ENCODE measurements around the gene GEMIN8. TPM values are rescaled to one million over a fixed set of nuclear protein-coding genes. Genes with fewer than 3 reads are reported as not detected.

Gene GEMIN8
- total and polyA plus RNA-seq, 2 of the 8 experiments (the other 6 are each of a cell fraction or from before 2014, with no cell fraction given): 18.2 to 31.4 TPM

DNA sequence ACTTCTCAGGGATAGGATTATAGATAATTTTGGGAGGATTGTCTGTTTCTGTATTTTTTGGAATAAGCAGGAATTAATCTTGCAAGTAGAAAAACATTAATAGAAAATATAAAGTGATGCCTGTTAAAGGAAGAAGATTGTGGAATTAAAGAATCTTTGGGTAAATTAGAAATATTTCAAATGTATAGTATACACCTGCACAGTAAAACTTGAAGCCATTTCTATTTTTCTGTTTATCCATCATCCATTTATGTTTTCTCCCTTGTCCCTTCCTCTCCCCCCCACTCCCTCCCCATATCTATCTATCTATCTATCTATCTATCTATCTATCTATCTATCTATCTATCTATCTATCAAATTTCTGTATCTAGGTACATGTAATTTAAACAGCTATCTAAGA is 46.9 kb upstream of the GEMIN8 start:
- no peak overlapping the region for H3K18ac ChIP-seq (ENCODE audit: extremely low read depth, low read length)
- DNase-seq (ENCODE audit: low read depth in 1 of 2, low spot score in 2 of 2) (no peak), FAIRE-seq (no peak)
- no peak overlapping the region for H2AFZ ChIP-seq (ENCODE audit: low read length)
- POLR2A ChIA-PET (ENCODE audit: partially characterized antibody): no interaction called here
- no peaks in the 10 kb centered on the region for H3K79me1 ChIP-seq (ENCODE audit: low read depth, low read length)
- no peak overlapping the region for H4K91ac ChIP-seq (replicated peaks; ENCODE audit: insufficient read length, low read length)
- no peak overlapping the region for H2BK120ac ChIP-seq (replicated peaks; ENCODE audit: low read depth, low read length)
- no peaks in the 10 kb centered on the region for H3K4me1 ChIP-seq (replicated peaks in 1 of 4; ENCODE audit: control insufficient read depth in 3 of 4, insufficient read depth in 4 of 4, low read length in 3 of 4)
- no peak overlapping the region for H3K14ac ChIP-seq (ENCODE audit: insufficient read length)
- H3K9me3 ChIP-seq (ENCODE audit: insufficient read depth in 2 of 2, low read depth in 1 of 2, low read length in 1 of 2): no peaks in the 10 kb centered on the region
- no peaks in the 10 kb centered on the region for H3K79me2 ChIP-seq (ENCODE audit: control insufficient read depth in 1 of 2, insufficient read depth in 2 of 2, low read length in 2 of 2)
- no peaks in the 10 kb centered on the region for H3K27me3 ChIP-seq (replicated peaks in 1 of 4; ENCODE audit: control insufficient read depth in 3 of 4, extremely low read depth in 1 of 4, insufficient read depth in 3 of 4, low read length in 3 of 4)
- H3K23me2 ChIP-seq (ENCODE audit: low read depth, low read length): no peaks in the 10 kb centered on the region
- H3K27ac ChIP-seq (ENCODE audit: low read depth, low read length): no peak overlapping the region
- no peaks in the 10 kb centered on the region for H4K20me1 ChIP-seq (replicated peaks in 1 of 2; ENCODE audit: control insufficient read depth in 1 of 2, insufficient read depth in 2 of 2, low read length in 2 of 2)
- CTCF ChIA-PET (ENCODE audit: partially characterized antibody): no interaction called here
- H3K23ac ChIP-seq (ENCODE audit: insufficient read length): no peak overlapping the region
- no peak overlapping the region for H3K9ac ChIP-seq (replicated peaks in 1 of 4; ENCODE audit: extremely low read depth in 1 of 4, low read depth in 3 of 4, low read length in 3 of 4)
- H3K4me2 ChIP-seq (ENCODE audit: insufficient read depth in 1 of 2, low read depth in 2 of 2, low read length in 2 of 2): no peak overlapping the region
- no peak overlapping the region for H4K5ac ChIP-seq (ENCODE audit: insufficient read length, low read depth, low read length)
- H2BK12ac ChIP-seq (ENCODE audit: low read depth, low read length): no peak overlapping the region
- H2BK20ac ChIP-seq (ENCODE audit: low read length): no peak overlapping the region
- TF ChIP-seq, protein P1, sequence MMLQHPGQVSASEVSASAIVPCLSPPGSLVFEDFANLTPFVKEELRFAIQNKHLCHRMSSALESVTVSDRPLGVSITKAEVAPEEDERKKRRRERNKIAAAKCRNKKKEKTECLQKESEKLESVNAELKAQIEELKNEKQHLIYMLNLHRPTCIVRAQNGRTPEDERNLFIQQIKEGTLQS (IDR thresholded peaks at IDR 0.05; ENCODE audit: insufficient read depth, low read depth, low read length): no peak
- TF ChIP-seq CREB1 (IDR thresholded peaks at IDR 0.05) (no peak), SP1 (IDR thresholded peaks at IDR 0.05; ENCODE audit: low read depth, low read length) (no peak), JUN (IDR thresholded peaks at IDR 0.05; ENCODE audit: low read depth, low read length) (no peak), TEAD4 (IDR thresholded peaks at IDR 0.05; ENCODE audit: low read depth, low read length) (no peak), SIN3A (conservative IDR thresholded peaks at IDR 0.05 in 1 of 2, IDR thresholded peaks at IDR 0.05 in 1 of 2; ENCODE audit: low read depth in 1 of 2, low read length in 2 of 2) (no peak), FOSL1 (IDR thresholded peaks at IDR 0.05; ENCODE audit: insufficient read depth, low read depth, low read length) (no peak), CEBPB (IDR thresholded peaks at IDR 0.05; ENCODE audit: low read depth, low read length) (no peak), KDM5A (IDR thresholded peaks at IDR 0.05; ENCODE audit: low read length) (no peak), TBP (IDR thresholded peaks at IDR 0.05; ENCODE audit: low read depth, low read length) (no peak), ASH2L (IDR thresholded peaks at IDR 0.05; ENCODE audit: low read length) (no peak), MAFK (IDR thresholded peaks at IDR 0.05; ENCODE audit: low read depth, low read length) (no peak), TAF1 (IDR thresholded peaks at IDR 0.05; ENCODE audit: low read depth, low read length) (no peak)
- TF ChIP-seq, protein P2, sequence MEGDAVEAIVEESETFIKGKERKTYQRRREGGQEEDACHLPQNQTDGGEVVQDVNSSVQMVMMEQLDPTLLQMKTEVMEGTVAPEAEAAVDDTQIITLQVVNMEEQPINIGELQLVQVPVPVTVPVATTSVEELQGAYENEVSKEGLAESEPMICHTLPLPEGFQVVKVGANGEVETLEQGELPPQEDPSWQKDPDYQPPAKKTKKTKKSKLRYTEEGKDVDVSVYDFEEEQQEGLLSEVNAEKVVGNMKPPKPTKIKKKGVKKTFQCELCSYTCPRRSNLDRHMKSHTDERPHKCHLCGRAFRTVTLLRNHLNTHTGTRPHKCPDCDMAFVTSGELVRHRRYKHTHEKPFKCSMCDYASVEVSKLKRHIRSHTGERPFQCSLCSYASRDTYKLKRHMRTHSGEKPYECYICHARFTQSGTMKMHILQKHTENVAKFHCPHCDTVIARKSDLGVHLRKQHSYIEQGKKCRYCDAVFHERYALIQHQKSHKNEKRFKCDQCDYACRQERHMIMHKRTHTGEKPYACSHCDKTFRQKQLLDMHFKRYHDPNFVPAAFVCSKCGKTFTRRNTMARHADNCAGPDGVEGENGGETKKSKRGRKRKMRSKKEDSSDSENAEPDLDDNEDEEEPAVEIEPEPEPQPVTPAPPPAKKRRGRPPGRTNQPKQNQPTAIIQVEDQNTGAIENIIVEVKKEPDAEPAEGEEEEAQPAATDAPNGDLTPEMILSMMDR (IDR thresholded peaks at IDR 0.05; ENCODE audit: control extremely low read depth in 1 of 3, insufficient read depth in 1 of 3, low read depth in 1 of 3, low read length in 3 of 3): no peak
- H2AK5ac ChIP-seq (ENCODE audit: low read depth, low read length): no peak overlapping the region
- no peaks in the 10 kb centered on the region for H3K36me3 ChIP-seq (ENCODE audit: control insufficient read depth in 2 of 4, insufficient read depth in 4 of 4, low read length in 3 of 4)
- H3K4ac ChIP-seq (replicated peaks; ENCODE audit: insufficient read length, low read depth, low read length): no peak overlapping the region
- H2BK5ac ChIP-seq (ENCODE audit: low read depth, low read length): no peak overlapping the region
- no peak overlapping the region for H3K4me3 ChIP-seq (ENCODE audit: extremely low read depth in 1 of 4, insufficient read depth in 2 of 4, low read depth in 3 of 4, low read length in 4 of 4)
- H3K56ac ChIP-seq (replicated peaks; ENCODE audit: insufficient read length, low read depth, low read length): no peak overlapping the region
- no peak overlapping the region for H4K8ac ChIP-seq (ENCODE audit: extremely low read depth, insufficient read depth, low read length)
- no peak overlapping the region for H2BK15ac ChIP-seq (ENCODE audit: low read length)

Measured in H1 (cell line).